Stimulated activated memory B cell treated with anti-CD40 and anti-IgM and Interleukin-4, amounts not matched to agents 10 μg/mL and 1 μg/mL and 100 μg/mL, for 72 hours (primary cell): ENCODE data around the gene TSPAN32.
"Not testable (repeated sequence)": the region's sequence is repeated elsewhere in the genome, so short reads cannot be mapped to it uniquely, and the experiment has no call there.

Experiments
- ATAC-seq: fragments of 150-1000 bp; cut with Tn5 transposase; 2 replicates; pipeline ENCODE4 v1.10.0; 2021
- H3K27ac Mint-ChIP-seq: one replicate; pipeline ENCODE4 v1.8.0; 2022; ENCODE audit warnings: mild to moderate bottlenecking, mixed read lengths
- H3K27me3 Mint-ChIP-seq: one replicate; pipeline ENCODE4 v1.8.0; 2022; ENCODE audit warnings: mixed read lengths
- H3K36me3 Mint-ChIP-seq: one replicate; pipeline ENCODE4 v1.8.0; 2022; ENCODE audit warnings: mixed read lengths
- H3K4me1 Mint-ChIP-seq: one replicate; pipeline ENCODE4 v1.8.0; 2022; ENCODE audit warnings: mixed read lengths
- H3K4me3 Mint-ChIP-seq: one replicate; pipeline ENCODE4 v1.8.0; 2022; ENCODE audit warnings: mild to moderate bottlenecking, moderate library complexity, mixed read lengths
- H3K9me3 Mint-ChIP-seq: one replicate; pipeline ENCODE4 v1.8.0; 2022; ENCODE audit warnings: mixed read lengths

The TSPAN32 gene

GRCh38 chr11:2363577-2364370, 62.0 kb downstream of the TSPAN32 start:
- H3K4me1 Mint-ChIP-seq: peaks cover 7% of the 10 kb centered on the region
- no peak for ATAC-seq
- no peak overlapping the region for H3K27ac Mint-ChIP-seq
- no peaks in the 10 kb centered on the region for H3K36me3 Mint-ChIP-seq
- no peaks in the 10 kb centered on the region for H3K9me3 Mint-ChIP-seq
- H3K4me3 Mint-ChIP-seq: no peak overlapping the region
- H3K27me3 Mint-ChIP-seq: no peaks in the 10 kb centered on the region

GRCh38 chr11:2364386-2364785, 62.6 kb downstream of the TSPAN32 start:
- not testable (repeated sequence) for H3K27me3 Mint-ChIP-seq, H3K27ac Mint-ChIP-seq, H3K4me3 Mint-ChIP-seq, H3K36me3 Mint-ChIP-seq, ATAC-seq, H3K4me1 Mint-ChIP-seq, H3K9me3 Mint-ChIP-seq

- Mint-ChIP-seq H3K4me1 (no peaks in the 10 kb centered on the region), H3K36me3 (no peaks in the 10 kb centered on the region), H3K27me3 (no peaks in the 10 kb centered on the region), H3K27ac (no peak overlapping the region), H3K9me3 (no peaks in the 10 kb centered on the region), H3K4me3 (no peak overlapping the region)
- ATAC-seq: no peak
These were observed 63.9 kb downstream of the TSPAN32 start for GRCh38 chr11:2365571-2366210.

GRCh38 chr11:2366276-2366675, 64.5 kb downstream of the TSPAN32 start:
- no peak for ATAC-seq
- Mint-ChIP-seq H3K4me3 (no peak overlapping the region), H3K4me1 (no peaks in the 10 kb centered on the region), H3K36me3 (no peaks in the 10 kb centered on the region), H3K27ac (no peak overlapping the region), H3K27me3 (no peaks in the 10 kb centered on the region), H3K9me3 (no peaks in the 10 kb centered on the region)

- Mint-ChIP-seq H3K36me3 (no peaks in the 10 kb centered on the region), H3K4me1 (no peaks in the 10 kb centered on the region), H3K4me3 (no peak overlapping the region), H3K27me3 (no peaks in the 10 kb centered on the region), H3K9me3 (no peaks in the 10 kb centered on the region), H3K27ac (no peak overlapping the region)
- no peak for ATAC-seq
These were observed 64.9 kb downstream of the TSPAN32 start for GRCh38 chr11:2366733-2367132.

- no peaks in the 10 kb centered on the region for H3K36me3 Mint-ChIP-seq
- H3K4me3 Mint-ChIP-seq: no peak overlapping the region
- H3K9me3 Mint-ChIP-seq: no peaks in the 10 kb centered on the region
- no peak for ATAC-seq
- no peak overlapping the region for H3K27ac Mint-ChIP-seq
- no peaks in the 10 kb centered on the region for H3K4me1 Mint-ChIP-seq
- H3K27me3 Mint-ChIP-seq: no peaks in the 10 kb centered on the region
These were observed 65.7 kb downstream of the TSPAN32 start for GRCh38 chr11:2367266-2368160.
